Testis (tissue), 2 donors: ENCODE data around the gene CASTOR1.

ENCODE experiments used
- CTCF ChIP-seq, 3 experiments: fragments of 450-650 bp in 2 of 3; fragments of 200-600 bp in 1 of 3; sonication (generic) in 1 of 3; IDR thresholded peaks; one replicate each; pipeline ENCODE4 v1.5.1; 2016 to 2019; ENCODE audit warnings: antibody characterized with exemption in 3 of 3, mild to moderate bottlenecking in 2 of 3, moderate library complexity in 1 of 3
- POLR2A ChIP-seq: fragments of 450-650 bp; IDR thresholded peaks from one replicate; pipeline ENCODE4 v1.6.1; 2017; ENCODE audit warnings: antibody characterized with exemption, mild to moderate bottlenecking, moderate library complexity

GRCh38 chr22:30286331-30286730 lies 3.0 kb downstream of the CASTOR1 start:
- TF ChIP-seq CTCF (IDR thresholded peaks at IDR 0.05) (no peak), POLR2A (no peak)
